GM20000 (cell line): ENCODE data around the gene DNASE1L2.
"Not testable (repeated sequence)": the region's sequence is repeated elsewhere in the genome, so short reads cannot be mapped to it uniquely, and the experiment has no call there.

ENCODE experiments used
- DNase-seq: peaks from one replicate; pipeline ENCODE4 v3.0.0; 2012; ENCODE audit warnings: low spot score
- CTCF ChIP-seq: IDR thresholded peaks from 2 replicates; pipeline ENCODE4 v1.5.1; 2012; ENCODE audit warnings: mild to moderate bottlenecking, control low read depth; ENCODE audit errors: extremely low read depth, missing control alignments

Gene DNASE1L2

GRCh38 chr16:2197765-2198164 is 38.5 kb upstream of the DNASE1L2 start:
- no peak for DNase-seq
- no peak for TF ChIP-seq CTCF

GRCh38 chr16:2198283-2198682 is 38.0 kb upstream of the DNASE1L2 start:
- no peak for TF ChIP-seq CTCF
- DNase-seq, result no peak

GRCh38 chr16:2199095-2199494 is 37.1 kb upstream of the DNASE1L2 start:
- DNase-seq, result no peak
- TF ChIP-seq CTCF, result no peak

- no peak for TF ChIP-seq CTCF
- no peak for DNase-seq
Observed at GRCh38 chr16:2199621-2200139, 36.6 kb upstream of the DNASE1L2 start.

- no peak for TF ChIP-seq CTCF
- no peak for DNase-seq
Observed at GRCh38 chr16:2200313-2200712, 35.9 kb upstream of the DNASE1L2 start.

GRCh38 chr16:2203119-2203688 is 33.0 kb upstream of the DNASE1L2 start:
- DNase-seq, result not testable (repeated sequence)

GRCh38 chr16:2204416-2205103 is 31.7 kb upstream of the DNASE1L2 start:
- DNase-seq, result no peak
- no peak for TF ChIP-seq CTCF
